Stimulated activated CD4-positive, alpha-beta T cell treated with anti-CD3 and anti-CD28 coated beads, Interleukin-1b, Interleukin-23, amount 100 ng/mL, for 4 hours (primary cell): ENCODE data around the gene CEACAM6.

Experiments
- DNase-seq, 2 donors: peaks; one replicate each; pipeline ENCODE4 v3.0.0-alpha.2; 2020; ENCODE audit warnings: low read depth in 2 of 2

Gene CEACAM6

DNA sequence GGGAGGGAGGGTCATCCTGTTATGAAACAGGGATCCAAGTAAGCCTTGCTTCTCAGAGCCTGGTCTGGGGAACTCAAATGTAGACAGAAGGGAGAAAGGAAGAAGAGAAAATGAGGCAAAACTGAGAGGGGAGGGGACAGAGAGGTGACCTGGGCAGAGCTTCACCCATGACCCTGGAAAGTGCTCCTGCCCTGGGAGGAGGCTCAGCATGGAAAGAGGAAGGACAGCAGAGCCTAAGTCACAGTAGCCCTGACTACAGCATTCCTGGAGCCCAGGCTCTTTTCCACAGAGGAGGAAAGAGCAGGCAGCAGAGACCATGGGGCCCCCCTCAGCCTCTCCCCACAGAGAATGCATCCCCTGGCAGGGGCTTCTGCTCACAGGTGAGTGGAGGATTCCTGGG lies 41.0 kb downstream of the CEACAM6 start, which contains the start of gene CEACAM3:
TSS of gene CEACAM3 (plus strand) at position 226 of the 400 bp plus-strand sequence. CDS start at position 317, 91 bp downstream.
- DNase-seq: no peak

DNA sequence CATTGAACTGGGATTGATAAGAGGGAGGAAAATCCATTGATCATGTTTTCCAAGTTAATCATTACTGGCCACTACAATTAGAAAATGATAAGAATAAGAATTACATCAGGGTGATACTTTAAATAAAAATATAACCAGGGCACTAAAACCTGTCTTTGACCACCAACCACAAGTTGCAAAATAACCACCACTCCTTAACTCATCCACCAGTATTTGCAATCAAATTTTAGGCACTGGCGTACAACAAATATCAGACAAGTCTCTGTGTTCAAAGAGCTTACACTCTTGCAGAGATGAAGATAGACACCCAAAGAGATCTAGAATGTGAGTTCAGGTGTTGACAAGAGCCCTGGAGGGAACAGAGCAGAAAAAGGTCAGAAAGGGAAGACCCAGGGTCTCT lies 41.6 kb downstream of the CEACAM6 start:
- DNase-seq: no peak

DNA sequence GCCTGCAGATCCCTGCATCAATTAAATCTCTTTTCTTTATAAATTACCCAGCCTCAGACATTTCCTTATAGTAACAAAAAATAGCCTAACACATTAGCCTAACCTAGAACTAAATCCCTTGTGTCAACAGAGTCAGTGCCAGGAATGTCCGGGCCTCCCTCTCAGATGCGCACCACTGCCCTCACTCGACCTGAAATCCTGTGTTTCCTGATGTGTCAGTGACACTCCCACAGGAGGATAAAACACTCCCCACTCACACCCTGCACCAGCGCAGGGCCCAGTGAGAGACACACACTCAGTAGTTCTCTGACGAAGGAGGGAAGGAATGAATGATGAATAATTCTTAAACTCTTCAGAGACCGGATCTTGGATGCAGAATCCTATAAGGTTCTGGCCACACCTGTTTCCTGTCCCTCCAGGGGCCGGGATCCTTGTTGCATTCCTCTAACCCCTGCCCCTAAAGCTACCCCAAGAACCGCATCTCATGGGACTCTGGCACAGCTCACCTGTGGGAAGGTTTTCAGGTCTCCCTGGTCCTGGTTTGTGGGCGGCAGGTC lies 44.2 kb downstream of the CEACAM6 start:
- DNase-seq: no peak

- DNase-seq: no peak
Observed at GRCh38 chr19:41801031-41801430, 45.7 kb downstream of the CEACAM6 start.

DNA sequence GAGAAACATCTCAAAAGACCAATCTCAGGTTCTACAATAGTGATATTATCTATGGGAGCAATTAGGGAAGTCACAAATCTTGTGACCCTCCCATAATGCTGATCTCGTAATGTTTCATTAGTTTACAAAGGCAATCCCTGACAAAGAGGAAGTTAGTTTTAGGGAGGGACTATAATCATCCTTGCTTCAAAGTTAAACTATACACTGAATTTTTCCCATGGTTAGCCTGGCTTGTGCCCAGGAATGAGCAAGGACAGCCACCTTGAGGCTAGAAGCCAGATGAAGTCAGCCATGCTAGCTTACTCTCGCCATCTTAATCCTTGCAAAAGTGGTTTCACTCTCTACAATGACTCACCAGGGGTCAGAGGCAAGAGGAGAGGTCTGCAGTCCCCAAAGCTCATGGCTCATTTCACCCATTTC lies 46.5 kb downstream of the CEACAM6 start:
- no peak for DNase-seq

GRCh38 chr19:41802770-41803169 lies 47.4 kb downstream of the CEACAM6 start:
- no peak for DNase-seq

DNA sequence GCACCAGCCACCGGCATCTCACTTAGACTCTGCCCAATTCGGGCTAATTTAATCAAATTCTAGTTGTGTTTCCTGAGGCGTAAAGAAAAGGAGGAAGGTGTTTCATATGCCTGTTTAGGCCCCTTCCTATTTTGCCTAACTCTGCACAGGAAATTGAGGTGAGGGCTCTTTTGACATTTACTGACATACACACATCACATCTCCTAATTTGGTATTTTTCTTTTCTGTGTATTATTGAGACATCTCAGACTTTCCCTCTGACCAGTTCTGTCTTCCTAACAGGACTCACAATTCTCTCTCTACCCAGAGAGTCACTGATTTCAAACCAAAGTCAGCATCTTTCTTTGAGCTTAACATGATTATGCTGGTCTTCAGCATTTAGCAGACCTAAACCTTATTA lies 49.0 kb downstream of the CEACAM6 start:
- no peak for DNase-seq

DNA sequence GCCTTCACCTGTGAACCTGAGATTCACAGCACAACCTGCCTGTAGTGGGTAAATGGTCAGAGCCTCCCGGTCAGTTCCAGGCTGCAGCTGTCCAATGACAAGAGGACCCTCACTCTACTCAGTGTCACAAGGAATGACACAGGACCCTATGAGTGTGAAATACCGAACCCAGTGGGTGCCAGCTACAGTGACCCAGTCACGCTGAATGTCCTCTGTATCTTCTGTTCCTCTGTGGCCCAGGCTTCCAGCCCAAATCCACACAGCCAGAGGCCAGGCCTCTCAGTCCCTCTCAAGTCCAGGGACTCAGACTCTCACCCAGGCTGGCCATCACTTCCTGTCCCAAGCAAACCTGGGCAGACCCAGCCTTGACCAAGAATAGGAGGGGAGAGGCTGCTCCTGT lies 51.8 kb downstream of the CEACAM6 start:
- no peak for DNase-seq

- no peak for DNase-seq
Observed at GRCh38 chr19:41808663-41809566, 53.6 kb downstream of the CEACAM6 start.

- no peak for DNase-seq
Observed at GRCh38 chr19:41810301-41810700, 55.0 kb downstream of the CEACAM6 start.

DNA sequence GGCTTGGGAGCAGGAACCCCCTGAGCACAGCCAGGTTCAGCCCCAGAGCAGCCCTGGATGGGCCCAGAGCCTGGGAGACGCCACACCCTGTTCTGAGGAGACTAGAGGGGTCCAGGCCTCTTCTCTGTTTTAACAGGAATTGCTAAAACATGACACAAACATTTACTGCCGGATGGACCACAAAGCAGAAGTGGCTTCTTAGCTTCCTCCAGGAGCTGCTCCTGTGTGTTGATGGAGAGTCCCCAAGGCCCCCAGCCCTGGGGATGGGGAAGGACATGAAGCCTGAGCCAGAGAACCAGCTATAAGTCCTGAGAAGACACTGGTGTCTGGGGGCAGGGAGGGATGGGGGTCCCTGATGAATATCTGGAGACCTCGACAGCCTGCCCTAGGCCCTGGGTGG lies 55.7 kb downstream of the CEACAM6 start:
- no peak for DNase-seq

DNA sequence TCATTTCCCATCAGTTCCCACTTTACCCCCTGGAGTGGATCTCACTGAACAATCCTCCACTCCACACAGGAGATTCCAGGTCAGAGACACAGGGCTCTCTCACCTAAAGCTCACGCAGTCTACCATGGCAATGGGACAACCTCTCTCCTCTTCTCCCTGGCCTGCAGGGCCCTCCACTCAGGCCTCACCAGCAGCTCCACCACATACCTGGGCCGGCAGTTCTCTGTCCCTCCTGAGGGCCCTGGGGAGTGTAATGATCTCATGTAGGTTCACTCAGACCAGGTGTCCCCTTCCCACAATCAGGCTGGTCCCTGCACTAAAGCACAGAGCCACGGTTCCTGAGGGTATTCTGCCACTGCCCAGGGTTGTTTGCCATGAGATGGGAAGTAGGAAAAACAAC lies 56.7 kb downstream of the CEACAM6 start:
- no peak for DNase-seq

DNA sequence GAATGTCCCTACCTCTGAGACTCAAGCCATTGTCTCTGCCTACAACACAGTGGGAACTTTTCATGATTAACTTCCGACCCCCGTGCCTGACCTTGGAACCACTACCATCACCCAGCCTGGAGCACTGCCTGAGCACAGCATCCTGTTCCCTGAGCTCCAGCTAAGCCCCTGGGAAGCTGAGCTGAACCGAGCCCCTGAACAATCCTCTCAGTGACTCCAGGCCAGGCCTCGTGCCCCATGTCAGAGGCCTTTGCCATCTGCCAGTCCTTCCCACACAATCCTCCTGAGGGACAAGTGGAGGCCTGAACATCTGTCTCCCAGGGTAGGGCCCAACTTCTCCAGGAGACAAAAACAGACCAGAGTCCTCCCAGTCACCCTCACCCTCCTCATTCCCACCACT lies 58.6 kb downstream of the CEACAM6 start:
- no peak for DNase-seq

DNA sequence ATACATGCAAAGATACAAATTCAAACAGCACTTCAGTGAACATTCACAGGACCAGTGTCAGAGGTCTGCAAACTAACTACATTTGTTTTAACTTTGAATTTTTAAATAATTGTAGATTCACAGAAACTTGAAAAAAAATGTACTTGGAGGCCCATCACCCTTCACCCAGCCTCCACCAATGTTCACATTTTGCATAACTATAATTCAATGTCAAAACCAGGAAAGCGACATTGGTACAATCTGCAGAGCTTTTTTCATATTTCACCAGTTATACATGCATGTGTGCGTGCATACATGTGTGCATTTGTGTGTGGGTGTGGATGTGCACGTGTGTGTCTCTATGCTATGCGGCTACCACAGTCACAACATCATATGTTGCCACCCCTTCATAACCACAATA lies 60.0 kb downstream of the CEACAM6 start:
- DNase-seq: no peak

DNA sequence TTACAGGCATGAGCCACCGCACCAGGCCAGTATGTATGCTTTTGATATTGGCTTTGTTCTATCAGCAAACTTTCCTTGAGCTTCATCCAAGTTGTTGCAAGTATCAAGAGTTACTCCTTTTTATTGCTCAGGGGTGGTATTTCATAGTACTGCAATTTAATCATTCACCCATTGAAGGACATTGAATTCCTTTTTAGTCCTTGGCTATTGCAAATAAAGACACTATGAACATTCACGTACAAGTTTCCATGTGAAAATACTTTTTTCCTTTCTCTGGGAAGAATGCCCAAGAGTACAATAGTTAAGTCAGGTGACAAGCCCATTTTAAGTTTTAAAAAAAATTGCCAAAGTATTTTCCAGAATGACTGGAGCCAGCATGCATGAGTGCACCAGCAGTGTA lies 61.4 kb downstream of the CEACAM6 start:
- DNase-seq: no peak

DNA sequence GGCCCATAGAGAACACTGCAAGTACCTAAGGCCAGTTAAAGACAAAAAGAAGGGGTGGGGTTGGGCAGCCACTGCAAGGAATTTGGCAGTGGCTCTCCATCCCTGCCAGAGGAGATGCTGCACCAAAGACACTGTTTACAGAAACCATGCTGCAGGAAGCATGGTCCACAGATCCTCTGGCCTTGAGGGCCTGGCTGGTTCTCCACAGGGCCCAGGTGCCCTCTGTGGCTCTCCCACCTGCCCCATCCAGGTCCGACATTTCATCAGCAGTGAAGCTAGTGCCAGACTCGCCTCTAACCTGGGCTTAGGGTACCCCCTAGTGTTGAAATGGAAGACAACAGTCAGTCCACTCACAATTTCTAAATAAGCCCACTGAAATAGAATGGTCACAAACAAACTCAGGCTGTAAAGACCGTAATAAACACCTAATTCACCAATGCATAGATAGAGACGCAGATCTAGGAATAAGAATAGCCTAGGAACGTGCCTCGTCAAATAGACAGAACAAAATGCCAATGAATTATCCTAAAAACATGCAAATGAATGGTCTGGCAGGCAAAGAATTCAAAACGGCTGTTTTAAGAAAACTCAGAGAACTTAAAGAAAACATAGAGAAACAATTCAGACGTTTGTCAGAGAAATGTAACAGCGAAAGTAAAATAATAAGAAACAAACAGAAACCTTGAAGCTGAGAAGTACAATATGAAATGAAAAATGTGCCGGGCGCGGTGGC lies 65.8 kb downstream of the CEACAM6 start:
- peak in 1 of 2 donors; percentile 46 for DNase-seq
